Suprapubic skin (tissue), 3 donors: ENCODE measurements around the gene DYNC2H1.

Experiments used
- POLR2AphosphoS5 ChIP-seq, 3 donors: sonication (generic); formaldehyde crosslinking; IDR thresholded peaks; one replicate each; pipeline ENCODE4 v1.6.1; 2017; ENCODE audit warnings: antibody characterized with exemption in 3 of 3
- TF ChIP-seq, protein P1 (sequence below), 2 donors: fragments of 200-600 bp in 1 of 2; fragments of 450-650 bp in 1 of 2; sonication (generic) in 1 of 2; IDR thresholded peaks; one replicate each; pipeline ENCODE4 v1.5.1; 2016 to 2019; ENCODE audit warnings: antibody characterized with exemption in 2 of 2, mild to moderate bottlenecking in 1 of 2, moderate library complexity in 1 of 2

DNA sequence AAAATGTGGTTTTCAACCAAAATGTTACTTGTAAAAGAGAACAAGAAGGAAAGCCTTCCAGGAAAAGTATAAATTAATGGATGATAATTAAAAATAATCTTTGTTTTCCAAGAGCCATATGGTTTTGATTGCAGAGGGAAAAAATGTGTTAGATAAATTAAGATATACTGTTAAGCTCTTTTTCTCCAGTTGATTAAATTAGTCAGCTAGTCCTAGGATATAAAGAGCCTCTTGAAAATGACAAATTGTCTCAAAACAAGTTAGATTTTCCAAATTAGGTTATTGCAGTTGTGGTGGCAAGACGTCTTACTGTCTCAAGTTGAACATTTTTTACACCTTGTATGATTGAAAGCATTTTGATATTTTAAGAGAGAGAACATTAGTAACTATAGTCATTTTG lies 110.9 kb downstream of the DYNC2H1 start:
- TF ChIP-seq, protein P1, sequence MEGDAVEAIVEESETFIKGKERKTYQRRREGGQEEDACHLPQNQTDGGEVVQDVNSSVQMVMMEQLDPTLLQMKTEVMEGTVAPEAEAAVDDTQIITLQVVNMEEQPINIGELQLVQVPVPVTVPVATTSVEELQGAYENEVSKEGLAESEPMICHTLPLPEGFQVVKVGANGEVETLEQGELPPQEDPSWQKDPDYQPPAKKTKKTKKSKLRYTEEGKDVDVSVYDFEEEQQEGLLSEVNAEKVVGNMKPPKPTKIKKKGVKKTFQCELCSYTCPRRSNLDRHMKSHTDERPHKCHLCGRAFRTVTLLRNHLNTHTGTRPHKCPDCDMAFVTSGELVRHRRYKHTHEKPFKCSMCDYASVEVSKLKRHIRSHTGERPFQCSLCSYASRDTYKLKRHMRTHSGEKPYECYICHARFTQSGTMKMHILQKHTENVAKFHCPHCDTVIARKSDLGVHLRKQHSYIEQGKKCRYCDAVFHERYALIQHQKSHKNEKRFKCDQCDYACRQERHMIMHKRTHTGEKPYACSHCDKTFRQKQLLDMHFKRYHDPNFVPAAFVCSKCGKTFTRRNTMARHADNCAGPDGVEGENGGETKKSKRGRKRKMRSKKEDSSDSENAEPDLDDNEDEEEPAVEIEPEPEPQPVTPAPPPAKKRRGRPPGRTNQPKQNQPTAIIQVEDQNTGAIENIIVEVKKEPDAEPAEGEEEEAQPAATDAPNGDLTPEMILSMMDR (IDR thresholded peaks at IDR 0.05): no peak
- no peak for TF ChIP-seq POLR2AphosphoS5 (IDR thresholded peaks at IDR 0.05)
